Adipocyte (in vitro differentiated cells): ENCODE results near the gene PEPD.
"Not testable (repeated sequence)": the region's sequence is repeated elsewhere in the genome, so short reads cannot be mapped to it uniquely, and the experiment has no call there.

ENCODE experiments used
- DNase-seq: peaks from one replicate; pipeline ENCODE4 v3.0.0-alpha.2; 2015; ENCODE audit warnings: low read depth
- H3K27me3 ChIP-seq: replicated peaks from 2 replicates; pipeline ENCODE4 v1.7.0; 2013; ENCODE audit warnings: mild to moderate bottlenecking, low read length, moderate library complexity; ENCODE audit not compliant: control insufficient read depth, insufficient read depth
- H3K36me3 ChIP-seq: 2 replicates; pipeline ENCODE4 v1.7.0; 2013; ENCODE audit warnings: low read length, mild to moderate bottlenecking, moderate library complexity; ENCODE audit not compliant: control insufficient read depth, insufficient read depth, severe bottlenecking
- H3K4me1 ChIP-seq: 2 replicates; pipeline ENCODE4 v1.7.0; 2013; ENCODE audit warnings: mild to moderate bottlenecking, low read length, moderate library complexity; ENCODE audit not compliant: control insufficient read depth, insufficient read depth
- H3K4me3 ChIP-seq: 2 replicates; pipeline ENCODE4 v1.7.0; 2013; ENCODE audit warnings: mild to moderate bottlenecking, low read length, moderate library complexity
- H3K9ac ChIP-seq: 2 replicates; pipeline ENCODE4 v1.7.0; 2013; ENCODE audit warnings: mild to moderate bottlenecking, low read length, moderate library complexity
- H3K9me3 ChIP-seq: 2 replicates; pipeline ENCODE4 v1.7.0; 2013; ENCODE audit warnings: mild to moderate bottlenecking, low read length, moderate library complexity; ENCODE audit not compliant: control insufficient read depth

Gene PEPD

GRCh38 chr19:33496038-33496895, 25.3 kb downstream of the PEPD start:
- DNase-seq, result no peak

GRCh38 chr19:33493401-33494275, 28.0 kb downstream of the PEPD start:
- no peaks in the 10 kb centered on the region for H3K9me3 ChIP-seq
- peaks cover 7% of the 10 kb centered on the region for H3K4me1 ChIP-seq
- no peaks in the 10 kb centered on the region for H3K27me3 ChIP-seq
- no peak for DNase-seq
- peaks cover 4% of the 10 kb centered on the region for H3K36me3 ChIP-seq
- no peak overlapping the region for H3K9ac ChIP-seq
- H3K4me3 ChIP-seq, result no peak overlapping the region

More at GRCh38 chr19:33496038-33496895, 25.3 kb downstream of the PEPD start:
- no peak overlapping the region for H3K4me3 ChIP-seq
- no peak overlapping the region for H3K9ac ChIP-seq
- peaks cover 29% of the 10 kb centered on the region for H3K36me3 ChIP-seq
- H3K4me1 ChIP-seq, result peaks cover 7% of the 10 kb centered on the region
- no peaks in the 10 kb centered on the region for H3K9me3 ChIP-seq
- H3K27me3 ChIP-seq, result no peaks in the 10 kb centered on the region

- no peak overlapping the region for H3K4me3 ChIP-seq
- H3K9ac ChIP-seq, result no peak overlapping the region
- no peaks in the 10 kb centered on the region for H3K36me3 ChIP-seq
- H3K9me3 ChIP-seq, result no peaks in the 10 kb centered on the region
- peaks cover 7% of the 10 kb centered on the region for H3K4me1 ChIP-seq
- H3K27me3 ChIP-seq, result no peaks in the 10 kb centered on the region
- no peak for DNase-seq
Observed at GRCh38 chr19:33492951-33493350, 28.6 kb downstream of the PEPD start.

- Histone ChIP-seq H3K27me3 (no peaks in the 10 kb centered on the region), H3K4me3 (no peak overlapping the region), H3K9ac (no peak overlapping the region), H3K4me1 (peaks cover 7% of the 10 kb centered on the region), H3K36me3 (no peaks in the 10 kb centered on the region), H3K9me3 (no peaks in the 10 kb centered on the region)
- no peak for DNase-seq
Observed at GRCh38 chr19:33492090-33492489, 29.5 kb downstream of the PEPD start.

- H3K4me1 ChIP-seq, H3K9me3 ChIP-seq, H3K27me3 ChIP-seq, DNase-seq, H3K36me3 ChIP-seq, H3K9ac ChIP-seq, H3K4me3 ChIP-seq: not testable (repeated sequence)
Observed at GRCh38 chr19:33490596-33490995, 31.0 kb downstream of the PEPD start.

- DNase-seq, result no peak
- no peak overlapping the region for H3K9ac ChIP-seq
- no peaks in the 10 kb centered on the region for H3K9me3 ChIP-seq
- H3K4me3 ChIP-seq, result no peak overlapping the region
- H3K36me3 ChIP-seq, result no peaks in the 10 kb centered on the region
- no peaks in the 10 kb centered on the region for H3K27me3 ChIP-seq
- no peaks in the 10 kb centered on the region for H3K4me1 ChIP-seq
Observed at GRCh38 chr19:33490041-33490451, 31.5 kb downstream of the PEPD start.

GRCh38 chr19:33488826-33489225, 32.8 kb downstream of the PEPD start:
- H3K4me1 ChIP-seq, result no peaks in the 10 kb centered on the region
- no peaks in the 10 kb centered on the region for H3K27me3 ChIP-seq
- H3K9me3 ChIP-seq, result no peaks in the 10 kb centered on the region
- no peaks in the 10 kb centered on the region for H3K36me3 ChIP-seq
- DNase-seq, result no peak
- no peak overlapping the region for H3K4me3 ChIP-seq
- H3K9ac ChIP-seq, result no peak overlapping the region

GRCh38 chr19:33487901-33488800, 33.4 kb downstream of the PEPD start:
- Histone ChIP-seq H3K36me3 (no peaks in the 10 kb centered on the region), H3K4me3 (no peak overlapping the region), H3K27me3 (no peaks in the 10 kb centered on the region), H3K9ac (no peak overlapping the region), H3K4me1 (no peaks in the 10 kb centered on the region), H3K9me3 (peaks cover 2% of the 10 kb centered on the region)
- DNase-seq, result no peak

GRCh38 chr19:33486936-33487811, 34.4 kb downstream of the PEPD start:
- DNase-seq, result no peak
- Histone ChIP-seq H3K27me3 (no peaks in the 10 kb centered on the region), H3K4me3 (no peak overlapping the region), H3K36me3 (no peaks in the 10 kb centered on the region), H3K4me1 (no peaks in the 10 kb centered on the region), H3K9ac (no peak overlapping the region), H3K9me3 (peaks cover 11% of the 10 kb centered on the region)

GRCh38 chr19:33486407-33486806, 35.2 kb downstream of the PEPD start:
- no peak for DNase-seq
- no peaks in the 10 kb centered on the region for H3K27me3 ChIP-seq
- H3K4me1 ChIP-seq, result no peaks in the 10 kb centered on the region
- H3K36me3 ChIP-seq, result no peaks in the 10 kb centered on the region
- H3K4me3 ChIP-seq, result no peak overlapping the region
- no peak overlapping the region for H3K9ac ChIP-seq
- peaks cover 11% of the 10 kb centered on the region for H3K9me3 ChIP-seq
